H1 (cell line): ENCODE data around the gene TMEM151B. TPM values are rescaled to one million over a fixed set of nuclear protein-coding genes. Genes with fewer than 3 reads are reported as not detected.

Experiments used
- CTCF ChIA-PET: fragments of 300-600 bp; sonication (Branson Sonifier 250); formaldehyde crosslinking; loops from one replicate; lab custom pipeline; 2021; ENCODE audit not compliant: partially characterized antibody; lab: Charles Lee
- POLR2A ChIA-PET: fragments of 300-600 bp; sonication (Branson Sonifier 250); formaldehyde crosslinking; loops from one replicate; lab custom pipeline; 2021; ENCODE audit warnings: inconsistent platforms; ENCODE audit not compliant: partially characterized antibody; lab: Charles Lee
- DNase-seq, 2 experiments: peaks; one replicate each; pipeline versions ENCODE4 v3.0.0 to v3.0.0-alpha.2; 2010 to 2022; ENCODE audit warnings: low spot score in 2 of 2, low read depth in 1 of 2, mixed read lengths in 1 of 2
- FAIRE-seq: peaks from 2 replicates; lab custom pipeline; 2011; peaks lifted over from hg19 to GRCh38; lab: Jason Lieb, UNC
- H2AFZ ChIP-seq: 2 replicates; pipeline ENCODE4 v1.8.1; 2012; ENCODE audit warnings: low read length, inconsistent platforms
- H2AK5ac ChIP-seq: 2 replicates; pipeline ENCODE4 v1.6.1; 2013; ENCODE audit warnings: low read depth, low read length
- H2BK120ac ChIP-seq: replicated peaks from 2 replicates; pipeline ENCODE3; 2013; ENCODE audit warnings: low read depth, low read length, inconsistent platforms
- H2BK12ac ChIP-seq: 2 replicates; pipeline ENCODE4 v1.6.1; 2013; ENCODE audit warnings: low read depth, low read length
- H2BK15ac ChIP-seq: 2 replicates; pipeline ENCODE4 v1.6.1; 2013; ENCODE audit warnings: low read length
- H2BK20ac ChIP-seq: 2 replicates; pipeline ENCODE4 v1.6.1; 2013; ENCODE audit warnings: low read length
- H2BK5ac ChIP-seq: 2 replicates; pipeline ENCODE4 v1.6.1; 2013; ENCODE audit warnings: low read depth, low read length
- H3K14ac ChIP-seq: 2 replicates; pipeline ENCODE4 v1.6.1; 2013; ENCODE audit warnings: inconsistent platforms; ENCODE audit not compliant: insufficient read length
- H3K18ac ChIP-seq: 2 replicates; pipeline ENCODE4 v1.6.1; 2013; ENCODE audit warnings: low read length; ENCODE audit errors: extremely low read depth
- H3K23ac ChIP-seq: 2 replicates; pipeline ENCODE4 v1.6.1; 2013; ENCODE audit warnings: inconsistent platforms; ENCODE audit not compliant: insufficient read length
- H3K23me2 ChIP-seq: 2 replicates; pipeline ENCODE4 v1.6.1; 2013; ENCODE audit warnings: low read depth, low read length
- H3K27ac ChIP-seq: 2 replicates; pipeline ENCODE4 v1.6.1; 2011; ENCODE audit warnings: low read depth, low read length, inconsistent platforms
- H3K27me3 ChIP-seq, 4 experiments: replicated peaks in 1 of 4; 1 replicate in 1 of 4; 2 replicates in 3 of 4; pipeline versions ENCODE4 v1.6.1 to v1.8.1; 2011 to 2013; ENCODE audit warnings: low read length in 3 of 4, mild to moderate bottlenecking in 3 of 4, inconsistent platforms in 2 of 4, mixed read lengths in 2 of 4, moderate library complexity in 1 of 4; ENCODE audit not compliant: control insufficient read depth in 3 of 4, insufficient read depth in 3 of 4; ENCODE audit errors: extremely low read depth in 1 of 4
- H3K36me3 ChIP-seq, 4 experiments: 2 replicates each; pipeline versions ENCODE4 v1.6.1 to v1.8.1; 2011 to 2013; ENCODE audit warnings: mild to moderate bottlenecking in 4 of 4, low read length in 3 of 4, moderate library complexity in 2 of 4, control low read depth in 1 of 4, inconsistent platforms in 1 of 4; ENCODE audit not compliant: insufficient read depth in 4 of 4, control insufficient read depth in 2 of 4
- H3K4ac ChIP-seq: replicated peaks from 2 replicates; pipeline ENCODE3; 2013; ENCODE audit warnings: low read length, low read depth, mixed read lengths, inconsistent platforms; ENCODE audit not compliant: insufficient read length
- H3K4me1 ChIP-seq, 4 experiments: replicated peaks in 1 of 4; 1 replicate in 1 of 4; 2 replicates in 3 of 4; pipeline versions ENCODE4 v1.6.1 to v1.8.1; 2011 to 2013; ENCODE audit warnings: low read length in 3 of 4, inconsistent platforms in 2 of 4, mixed read lengths in 1 of 4; ENCODE audit not compliant: insufficient read depth in 4 of 4, control insufficient read depth in 3 of 4
- H3K4me2 ChIP-seq, 2 experiments: 2 replicates each; pipeline versions ENCODE4 v1.6.1 to v1.8.1; 2011 to 2013; ENCODE audit warnings: low read depth in 2 of 2, low read length in 2 of 2, control low read depth in 1 of 2, inconsistent platforms in 1 of 2, mild to moderate bottlenecking in 1 of 2; ENCODE audit not compliant: insufficient read depth in 1 of 2
- H3K4me3 ChIP-seq, 4 experiments: fragments of 200-600, 300-600 bp in 1 of 4; sonication (generic), shearing (Covaris generic), sonication (Bioruptor Twin) in 1 of 4; 2 replicates each; pipeline versions ENCODE4 v1.5.1 to v1.8.1; 2011 to 2016; ENCODE audit warnings: low read length in 4 of 4, low read depth in 3 of 4, control low read depth in 2 of 4, inconsistent platforms in 2 of 4, mild to moderate bottlenecking in 2 of 4, mixed read lengths in 1 of 4, moderate library complexity in 1 of 4; ENCODE audit not compliant: insufficient read depth in 2 of 4; ENCODE audit errors: extremely low read depth in 1 of 4
- H3K56ac ChIP-seq: replicated peaks from 2 replicates; pipeline ENCODE3; 2013; ENCODE audit warnings: low read depth, mild to moderate bottlenecking, mixed read lengths, low read length, inconsistent platforms; ENCODE audit not compliant: insufficient read length
- H3K79me1 ChIP-seq: 2 replicates; pipeline ENCODE4 v1.6.1; 2013; ENCODE audit warnings: low read depth, low read length, control low read depth
- H3K79me2 ChIP-seq, 2 experiments: 2 replicates each; pipeline versions ENCODE4 v1.6.1 to v1.8.1; 2012 to 2013; ENCODE audit warnings: low read length in 2 of 2, mild to moderate bottlenecking in 2 of 2, inconsistent platforms in 1 of 2; ENCODE audit not compliant: insufficient read depth in 2 of 2, control insufficient read depth in 1 of 2
- H3K9ac ChIP-seq, 4 experiments: replicated peaks in 1 of 4; 1 replicate in 1 of 4; 2 replicates in 3 of 4; pipeline versions ENCODE4 v1.6.1 to v1.8.1; 2011 to 2013; ENCODE audit warnings: low read depth in 3 of 4, low read length in 3 of 4, control low read depth in 2 of 4, mild to moderate bottlenecking in 2 of 4, moderate library complexity in 2 of 4, inconsistent platforms in 1 of 4; ENCODE audit errors: extremely low read depth in 1 of 4
- H3K9me3 ChIP-seq, 2 experiments: 2 replicates each; pipeline versions ENCODE4 v1.6.1 to v1.8.1; 2012 to 2013; ENCODE audit warnings: mild to moderate bottlenecking in 2 of 2, moderate library complexity in 2 of 2, control low read depth in 1 of 2, inconsistent platforms in 1 of 2, low read depth in 1 of 2, low read length in 1 of 2, mixed read lengths in 1 of 2; ENCODE audit not compliant: insufficient read depth in 2 of 2
- H4K20me1 ChIP-seq, 2 experiments: replicated peaks in 1 of 2; 2 replicates each; pipeline versions ENCODE3 to v1.8.1; 2011 to 2013; ENCODE audit warnings: inconsistent platforms in 2 of 2, low read length in 2 of 2, mild to moderate bottlenecking in 1 of 2; ENCODE audit not compliant: insufficient read depth in 2 of 2, control insufficient read depth in 1 of 2
- H4K5ac ChIP-seq: 2 replicates; pipeline ENCODE4 v1.6.1; 2013; ENCODE audit warnings: low read length, low read depth, mixed read lengths, inconsistent platforms; ENCODE audit not compliant: insufficient read length
- H4K8ac ChIP-seq: 2 replicates; pipeline ENCODE4 v1.8.0; 2013; ENCODE audit warnings: mild to moderate bottlenecking, moderate library complexity, low read length, inconsistent platforms; ENCODE audit not compliant: insufficient read depth; ENCODE audit errors: extremely low read depth
- H4K91ac ChIP-seq: replicated peaks from 2 replicates; pipeline ENCODE3; 2013; ENCODE audit warnings: low read length, mixed read lengths, inconsistent platforms; ENCODE audit not compliant: insufficient read length
- CREB1 ChIP-seq: IDR thresholded peaks from 2 replicates; pipeline ENCODE4 v1.6.1; 2012; ENCODE audit warnings: inconsistent platforms
- KDM5A ChIP-seq: fragments of 200-600 bp; IDR thresholded peaks from 2 replicates; pipeline ENCODE4 v1.7.1; 2012; ENCODE audit warnings: mild to moderate bottlenecking, low read length, inconsistent platforms, mixed read lengths
- RFX5 ChIP-seq: IDR thresholded peaks from 2 replicates; pipeline ENCODE4 v1.6.1; 2011; ENCODE audit warnings: low read depth, low read length, improper control_type of control experiment, borderline replicate concordance
- SRF ChIP-seq: IDR thresholded peaks from 2 replicates; pipeline ENCODE4 v1.6.1; 2011; ENCODE audit warnings: mild to moderate bottlenecking, low read depth, low read length, moderate library complexity
- WGBS, 2 experiments: shearing (Covaris generic) in 1 of 2; methylation state at CpG; one replicate each; pipeline versions ENCODE4 v1.1.6 to v1.1.7; 2013 to 2015; ENCODE audit warnings: low lambda C conversion rate in 2 of 2, mixed read lengths in 2 of 2, inconsistent platforms in 1 of 2, low coverage in 1 of 2, missing lambda C conversion rate in 1 of 2; ENCODE audit not compliant: insufficient replicate concordance in 2 of 2, insufficient coverage in 1 of 2, insufficient read length in 1 of 2; ENCODE audit errors: extremely low coverage in 1 of 2, missing lambda C conversion rate in 1 of 2; 5-methylcytosine and 5-hydroxymethylcytosine counted together
- polyA plus RNA-seq, 7 experiments: library from polyadenylated mRNA; depleted of rRNA in 3 of 7; stranded (reverse) in 5 of 7; unstranded in 2 of 7; fragments of >200 nt in 5 of 7; fragments of 200-250 nt in 2 of 7; gene quantifications; 1 replicate in 5 of 7; 2 replicates in 1 of 7; 4 replicates in 1 of 7; pipeline versions ENCODE4 v1.2.1 to v1.2.3, GENCODE V29; 2011 to 2013; ENCODE audit warnings: missing spikeins in 2 of 7, mixed read lengths in 2 of 7
- total RNA-seq: library from RNA; stranded (reverse); fragmentation: NEBNext Ultra II Directional; extraction: Animal tissue kit (Norgen Biotek cat#: 25700); gene quantifications from 2 replicates; pipeline ENCODE4 v1.2.1, GENCODE V29; 2021

Gene TMEM151B
- total and polyA plus RNA-seq, 2 of the 8 experiments (the other 6 are each of a cell fraction or from before 2014, with no cell fraction given): 8.0 to 15.5 TPM

DNA sequence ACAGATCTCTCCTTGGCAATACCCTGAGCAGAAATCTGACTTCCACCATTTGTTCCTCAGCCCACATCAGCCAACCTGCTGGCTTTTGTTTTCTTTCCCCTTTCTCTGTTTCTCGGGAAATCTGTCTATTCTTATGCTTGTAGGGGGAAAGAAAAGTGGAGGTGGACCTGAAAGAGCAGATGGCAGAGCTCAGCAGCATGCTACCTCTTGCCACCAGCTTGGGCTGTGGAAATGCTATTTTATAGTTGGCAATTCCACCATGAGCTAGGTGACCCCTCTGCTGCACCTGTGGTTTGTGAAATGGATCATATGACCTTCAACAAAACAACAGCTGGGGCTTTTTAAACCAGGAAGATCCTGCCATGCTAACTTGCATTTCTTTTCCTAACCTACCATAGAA is 65.4 kb downstream of the TMEM151B start:
- no peak overlapping the region for H2BK20ac ChIP-seq
- no peak overlapping the region for H4K91ac ChIP-seq
- H3K4ac ChIP-seq: no peak overlapping the region
- H2BK12ac ChIP-seq: no peak overlapping the region
- H2AK5ac ChIP-seq: no peak overlapping the region
- DNase-seq: no peak
- no peaks in the 10 kb centered on the region for H3K79me2 ChIP-seq
- no peak overlapping the region for H2BK120ac ChIP-seq
- CTCF ChIA-PET: interaction anchor here (0.7 to 10.2 kb wide), 16 partner anchors 10 to 1041 kb away, joined by 3 to 153 read pairs (median 4); partner anchors contain the start of genes AARS2 and TMEM151B
- H3K36me3 ChIP-seq: no peaks in the 10 kb centered on the region
- POLR2A ChIA-PET: interaction anchor here (1.1 to 8.4 kb wide), 5 partner anchors 22 to 88 kb away, joined by 5 to 41 read pairs (median 10); partner anchors contain the start of genes AARS2, HSP90AB1 and SLC35B2
- no peak overlapping the region for H4K8ac ChIP-seq
- H3K9ac ChIP-seq: no peak overlapping the region; a peak in 1 of 7 replicates
- H3K4me1 ChIP-seq: peaks cover 0 to 5% (median under 1%) of the 10 kb centered on the region in 4 experiments; a peak in 2 of 7 replicates
- no peak overlapping the region for H3K4me3 ChIP-seq
- H3K27me3 ChIP-seq: no peaks in the 10 kb centered on the region
- no peak overlapping the region for H2BK15ac ChIP-seq
- no peaks in the 10 kb centered on the region for H3K79me1 ChIP-seq
- TF ChIP-seq RFX5: no peak
- TF ChIP-seq CREB1: no peak
- no peak for TF ChIP-seq KDM5A
- TF ChIP-seq SRF: no peak
- H3K18ac ChIP-seq: no peak overlapping the region
- H2AFZ ChIP-seq: no peak overlapping the region
- H3K23ac ChIP-seq: no peak overlapping the region
- H3K14ac ChIP-seq: no peak overlapping the region
- H4K5ac ChIP-seq: no peak overlapping the region
- H2BK5ac ChIP-seq: no peak overlapping the region
- peak overlapping the region in 1 of 2 experiments; percentile 29; a peak in 1 of 4 replicates for H3K4me2 ChIP-seq
- WGBS, 2 experiments: 47% methylated on average over 1 of the region's 1 CpG; no CpG with 5 or more reads in 1 of the 2 experiments
- no peak for FAIRE-seq
- no peaks in the 10 kb centered on the region for H4K20me1 ChIP-seq
- no peaks in the 10 kb centered on the region for H3K23me2 ChIP-seq
- no peak overlapping the region for H3K27ac ChIP-seq
- H3K56ac ChIP-seq: no peak overlapping the region
- no peaks in the 10 kb centered on the region for H3K9me3 ChIP-seq
